ENCODE results near the gene FAM20C. TPM values are rescaled to one million over a fixed set of nuclear protein-coding genes. Genes with fewer than 3 reads are reported as not detected.

FAM20C gene
- total and polyA plus RNA-seq, 2 of the 8 experiments (the other 6 are each of a cell fraction or from before 2014, with no cell fraction given): 9.5 to 34.8 TPM

DNA sequence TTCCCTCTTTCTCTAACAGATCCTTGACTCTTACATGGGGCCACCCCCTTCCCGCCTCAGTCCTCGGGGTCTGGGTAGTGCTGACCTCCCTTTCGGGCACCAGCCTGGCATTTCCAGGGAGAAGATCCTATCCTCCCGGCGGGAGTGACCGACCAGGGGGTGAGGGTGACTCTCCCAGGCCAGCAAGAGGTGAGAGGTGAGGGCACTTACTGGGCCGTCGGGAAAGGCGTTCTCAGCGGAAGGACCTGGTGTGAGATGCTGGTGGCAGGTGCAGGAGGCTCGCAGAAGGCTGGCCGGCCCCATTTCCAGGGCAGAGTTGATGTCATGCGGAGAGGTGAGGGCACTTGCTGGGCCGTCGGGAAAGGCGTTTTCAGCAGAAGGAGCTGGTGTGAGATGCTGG is 93.4 kb downstream of the FAM20C start:
- no peaks in the 10 kb centered on the region; a peak in 1 of 8 replicates for H3K36me3 ChIP-seq (ENCODE audit: control insufficient read depth in 2 of 4, insufficient read depth in 4 of 4, low read length in 3 of 4)
- H3K79me1 ChIP-seq (ENCODE audit: low read depth, low read length): no peaks in the 10 kb centered on the region
- H3K14ac ChIP-seq (ENCODE audit: insufficient read length): no peak overlapping the region
- H3K27ac ChIP-seq (ENCODE audit: low read depth, low read length): no peak overlapping the region
- no peak overlapping the region for H2BK20ac ChIP-seq (ENCODE audit: low read length)
- no peak overlapping the region for H3K4ac ChIP-seq (replicated peaks; ENCODE audit: insufficient read length, low read depth, low read length)
- no peak overlapping the region for H2BK120ac ChIP-seq (replicated peaks; ENCODE audit: low read depth, low read length)
- no peak overlapping the region for H4K5ac ChIP-seq (ENCODE audit: insufficient read length, low read depth, low read length)
- no peaks in the 10 kb centered on the region for H3K79me2 ChIP-seq (ENCODE audit: control insufficient read depth in 1 of 2, insufficient read depth in 2 of 2, low read length in 2 of 2)
- no peak overlapping the region for H2BK15ac ChIP-seq (ENCODE audit: low read length)
- ChIA-PET POLR2A (ENCODE audit: partially characterized antibody) (interaction anchor here (0.7 kb wide), 1 partner anchor 156 kb away, joined by 3 read pairs; no protein-coding TSS in a partner anchor), CTCF (ENCODE audit: partially characterized antibody) (interaction anchor here (1.0 kb wide), 1 partner anchor 22 kb away, joined by 3 read pairs; no protein-coding TSS in a partner anchor)
- no peak overlapping the region for H4K91ac ChIP-seq (replicated peaks; ENCODE audit: insufficient read length, low read length)
- H2AK5ac ChIP-seq (ENCODE audit: low read depth, low read length): no peak overlapping the region
- H4K8ac ChIP-seq (ENCODE audit: extremely low read depth, insufficient read depth, low read length): no peak overlapping the region
- H2AFZ ChIP-seq (ENCODE audit: low read length): no peak overlapping the region
- WGBS, 2 experiments (ENCODE audit: extremely low coverage in 1 of 2, insufficient coverage in 1 of 2, insufficient read length in 1 of 2, insufficient replicate concordance in 2 of 2, low coverage in 1 of 2, low lambda C conversion rate in 2 of 2, missing lambda C conversion rate in 1 of 2): 88% methylated on average over 16 of the region's 16 CpGs; no CpG with 5 or more reads in 1 of the 2 experiments
- peaks cover 22 to 32% (median 26%) of the 10 kb centered on the region in 4 experiments for H3K27me3 ChIP-seq (replicated peaks in 1 of 4; ENCODE audit: control insufficient read depth in 3 of 4, extremely low read depth in 1 of 4, insufficient read depth in 3 of 4, low read length in 3 of 4)
- H3K23ac ChIP-seq (ENCODE audit: insufficient read length): no peak overlapping the region
- H3K9me3 ChIP-seq (ENCODE audit: insufficient read depth in 2 of 2, low read depth in 1 of 2, low read length in 1 of 2): peaks cover 0 to 37% of the 10 kb centered on the region in 2 experiments; a peak in 2 of 4 replicates
- H2BK12ac ChIP-seq (ENCODE audit: low read depth, low read length): no peak overlapping the region
- DNase-seq (ENCODE audit: low read depth in 1 of 2, low spot score in 2 of 2) (no peak), FAIRE-seq (no peak)
- no peak overlapping the region for H3K9ac ChIP-seq (replicated peaks in 1 of 4; ENCODE audit: extremely low read depth in 1 of 4, low read depth in 3 of 4, low read length in 3 of 4)
- no peak overlapping the region for H2BK5ac ChIP-seq (ENCODE audit: low read depth, low read length)
- H3K56ac ChIP-seq (replicated peaks; ENCODE audit: insufficient read length, low read depth, low read length): no peak overlapping the region
- H3K4me3 ChIP-seq (ENCODE audit: extremely low read depth in 1 of 4, insufficient read depth in 2 of 4, low read depth in 3 of 4, low read length in 4 of 4): no peak overlapping the region
- peaks cover 8% of the 10 kb centered on the region; the same call in 1 of the 2 replicates for H3K23me2 ChIP-seq (ENCODE audit: low read depth, low read length)
- no peaks in the 10 kb centered on the region; a peak in 2 of 7 replicates for H3K4me1 ChIP-seq (replicated peaks in 1 of 4; ENCODE audit: control insufficient read depth in 3 of 4, insufficient read depth in 4 of 4, low read length in 3 of 4)
- TF ChIP-seq HDAC2 (IDR thresholded peaks at IDR 0.05; ENCODE audit: borderline replicate concordance in 1 of 2, low read depth in 2 of 2, low read length in 2 of 2) (no peak), HDAC6 (IDR thresholded peaks at IDR 0.05; ENCODE audit: low read depth, low read length) (no peak), GABPA (IDR thresholded peaks at IDR 0.05; ENCODE audit: borderline replicate concordance, insufficient read depth, low read length) (no peak), ASH2L (IDR thresholded peaks at IDR 0.05; ENCODE audit: low read length) (no peak), BCL11A (IDR thresholded peaks at IDR 0.05; ENCODE audit: low read depth in 2 of 2, low read length in 2 of 2) (no peak), JUN (IDR thresholded peaks at IDR 0.05; ENCODE audit: low read depth, low read length) (no peak), BRCA1 (IDR thresholded peaks at IDR 0.05; ENCODE audit: low read depth, low read length) (no peak), KDM5A (IDR thresholded peaks at IDR 0.05; ENCODE audit: low read length) (no peak)
- H4K20me1 ChIP-seq (replicated peaks in 1 of 2; ENCODE audit: control insufficient read depth in 1 of 2, insufficient read depth in 2 of 2, low read length in 2 of 2): no peaks in the 10 kb centered on the region
- no peak overlapping the region for H3K18ac ChIP-seq (ENCODE audit: extremely low read depth, low read length)
- H3K4me2 ChIP-seq (ENCODE audit: insufficient read depth in 1 of 2, low read depth in 2 of 2, low read length in 2 of 2): no peak overlapping the region
